ENCODE results near the gene ANKRD31. TPM values are rescaled to one million over a fixed set of nuclear protein-coding genes. Genes with fewer than 3 reads are reported as not detected.

ANKRD31 gene
- total RNA-seq, 1 experiment from 2014 or later, result 0.15 TPM

DNA sequence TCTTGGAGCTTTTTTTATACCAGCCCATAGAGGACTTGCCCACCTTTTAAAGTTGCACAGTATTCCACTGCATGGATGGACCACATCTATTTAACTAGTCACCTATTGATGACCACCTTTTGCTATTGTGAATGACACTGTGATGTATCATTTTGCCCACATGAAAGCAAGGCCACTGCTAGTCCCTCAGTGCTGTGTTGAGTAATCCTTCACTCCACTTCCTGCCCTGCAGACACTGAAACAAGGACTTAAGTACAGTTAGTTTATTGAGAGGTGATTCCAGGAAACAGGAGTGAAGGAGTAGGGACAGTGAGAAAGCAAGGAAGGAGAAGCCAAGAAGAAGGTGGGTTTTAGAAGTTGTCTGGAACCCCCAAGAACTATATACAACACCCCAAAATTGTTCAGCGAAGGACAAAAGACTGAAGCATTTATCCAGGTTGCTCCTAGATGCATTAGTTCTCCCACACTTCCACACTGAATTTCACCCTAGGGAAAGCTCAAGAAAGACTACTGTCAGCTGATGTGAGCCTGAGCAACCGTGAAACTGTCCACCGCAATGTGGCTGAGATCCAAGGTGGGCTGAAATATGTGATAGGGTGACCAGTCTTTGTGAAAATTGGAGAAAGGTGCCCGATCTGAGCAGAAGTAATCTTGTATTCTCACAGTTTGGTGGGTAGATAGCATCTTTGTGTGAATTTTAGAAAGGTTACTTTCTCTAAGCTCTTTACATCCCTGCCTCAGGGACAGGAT is 45.2 kb upstream of the ANKRD31 start:
- TF ChIP-seq, protein P1, sequence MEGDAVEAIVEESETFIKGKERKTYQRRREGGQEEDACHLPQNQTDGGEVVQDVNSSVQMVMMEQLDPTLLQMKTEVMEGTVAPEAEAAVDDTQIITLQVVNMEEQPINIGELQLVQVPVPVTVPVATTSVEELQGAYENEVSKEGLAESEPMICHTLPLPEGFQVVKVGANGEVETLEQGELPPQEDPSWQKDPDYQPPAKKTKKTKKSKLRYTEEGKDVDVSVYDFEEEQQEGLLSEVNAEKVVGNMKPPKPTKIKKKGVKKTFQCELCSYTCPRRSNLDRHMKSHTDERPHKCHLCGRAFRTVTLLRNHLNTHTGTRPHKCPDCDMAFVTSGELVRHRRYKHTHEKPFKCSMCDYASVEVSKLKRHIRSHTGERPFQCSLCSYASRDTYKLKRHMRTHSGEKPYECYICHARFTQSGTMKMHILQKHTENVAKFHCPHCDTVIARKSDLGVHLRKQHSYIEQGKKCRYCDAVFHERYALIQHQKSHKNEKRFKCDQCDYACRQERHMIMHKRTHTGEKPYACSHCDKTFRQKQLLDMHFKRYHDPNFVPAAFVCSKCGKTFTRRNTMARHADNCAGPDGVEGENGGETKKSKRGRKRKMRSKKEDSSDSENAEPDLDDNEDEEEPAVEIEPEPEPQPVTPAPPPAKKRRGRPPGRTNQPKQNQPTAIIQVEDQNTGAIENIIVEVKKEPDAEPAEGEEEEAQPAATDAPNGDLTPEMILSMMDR (conservative IDR thresholded peaks at IDR 0.05; ENCODE audit: low read depth, low read length), result no peak
- no peak overlapping the region for H3K27ac ChIP-seq (ENCODE audit: low read depth, low read length, poor library complexity, severe bottlenecking)
- POLR2A ChIA-PET (ENCODE audit: low non-redundant PET), result interaction anchor here (0.6 kb wide), 1 partner anchor 40 kb away, joined by 3 read pairs; no protein-coding TSS in a partner anchor
- no peaks in the 10 kb centered on the region for H3K4me1 ChIP-seq (ENCODE audit: insufficient read depth, low read length, poor library complexity, severe bottlenecking)
- intact Hi-C loops (cut with micrococcal nuclease; ENCODE audit: unreplicated experiment), result no loop called here
- H3K9me3 ChIP-seq (ENCODE audit: low read depth, low read length, poor library complexity, severe bottlenecking), result no peaks in the 10 kb centered on the region
- DNase-seq (ENCODE audit: low spot score), result no peak
- H3K36me3 ChIP-seq (ENCODE audit: insufficient read depth, low read length, poor library complexity, severe bottlenecking), result no peaks in the 10 kb centered on the region
- BruUV-seq (replicated peaks), result no TSS peak
- no peaks in the 10 kb centered on the region for H3K27me3 ChIP-seq (replicated peaks; ENCODE audit: insufficient read depth, low read depth, low read length, poor library complexity)
- CTCF ChIA-PET, result no interaction called here
- H3K4me3 ChIP-seq (ENCODE audit: low read depth, low read length, poor library complexity, severe bottlenecking), result no peak overlapping the region

DNA sequence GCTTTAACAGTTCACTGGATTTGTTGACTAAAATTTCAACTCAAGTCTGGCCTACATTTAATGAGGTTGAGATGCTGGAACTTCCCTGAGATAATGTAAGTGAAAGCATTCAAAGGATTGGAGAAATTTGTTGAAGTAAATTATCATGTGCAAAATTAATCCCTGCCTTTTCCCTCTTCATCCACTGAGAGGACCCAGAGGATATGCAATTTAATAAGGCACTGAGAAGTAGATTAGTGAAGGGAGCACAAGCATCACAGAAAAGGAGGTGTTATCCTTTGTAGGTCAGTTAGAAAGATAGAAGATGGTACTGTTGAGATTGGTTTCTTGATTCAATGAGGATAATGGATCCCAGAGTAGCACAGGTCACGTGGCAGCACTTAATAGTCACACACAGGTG is 42.6 kb upstream of the ANKRD31 start:
- intact Hi-C loops (cut with micrococcal nuclease; ENCODE audit: unreplicated experiment), result no loop called here
- no peaks in the 10 kb centered on the region for H3K36me3 ChIP-seq (ENCODE audit: insufficient read depth, low read length, poor library complexity, severe bottlenecking)
- ChIA-PET CTCF (interaction anchor here (0.6 kb wide), 1 partner anchor 1295 kb away, joined by 3 read pairs; no protein-coding TSS in a partner anchor), POLR2A (ENCODE audit: low non-redundant PET) (no interaction called here)
- H3K27me3 ChIP-seq (replicated peaks; ENCODE audit: insufficient read depth, low read depth, low read length, poor library complexity), result no peaks in the 10 kb centered on the region
- no peak overlapping the region for H3K4me3 ChIP-seq (ENCODE audit: low read depth, low read length, poor library complexity, severe bottlenecking)
- H3K27ac ChIP-seq (ENCODE audit: low read depth, low read length, poor library complexity, severe bottlenecking), result no peak overlapping the region
- TF ChIP-seq, protein P1 (conservative IDR thresholded peaks at IDR 0.05; ENCODE audit: low read depth, low read length), result no peak
- no peak for TF ChIP-seq EZH2 (IDR thresholded peaks at IDR 0.05; ENCODE audit: borderline replicate concordance, low read depth, low read length, poor library complexity, severe bottlenecking)
- no peaks in the 10 kb centered on the region for H3K4me1 ChIP-seq (ENCODE audit: insufficient read depth, low read length, poor library complexity, severe bottlenecking)
- no TSS peak for BruUV-seq (replicated peaks)
- no peaks in the 10 kb centered on the region for H3K9me3 ChIP-seq (ENCODE audit: low read depth, low read length, poor library complexity, severe bottlenecking)
- no peak for DNase-seq (ENCODE audit: low spot score)

DNA sequence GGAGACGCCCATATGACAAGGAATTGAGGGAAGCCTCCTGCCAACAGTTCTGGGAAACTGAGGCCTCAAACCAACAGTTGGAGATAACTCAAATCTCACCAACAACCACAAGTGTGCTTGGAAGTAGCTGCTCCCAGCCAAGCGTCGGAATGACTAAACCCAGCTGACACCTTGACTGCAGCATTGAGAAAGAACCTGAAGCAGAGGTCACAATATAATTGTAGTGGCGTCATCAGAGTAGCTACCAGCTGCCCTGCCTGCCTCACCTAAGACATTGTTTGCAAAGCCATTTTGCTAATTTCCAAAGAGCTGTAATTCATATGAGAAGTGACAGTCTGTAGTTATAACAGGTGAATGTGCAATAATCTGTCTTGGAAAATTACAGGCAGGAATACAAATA is 40.8 kb upstream of the ANKRD31 start:
- intact Hi-C loops (cut with micrococcal nuclease; ENCODE audit: unreplicated experiment), result no loop called here
- TF ChIP-seq, protein P1 (conservative IDR thresholded peaks at IDR 0.05; ENCODE audit: low read depth, low read length), result no peak
- no peak for TF ChIP-seq EZH2 (IDR thresholded peaks at IDR 0.05; ENCODE audit: borderline replicate concordance, low read depth, low read length, poor library complexity, severe bottlenecking)
- no peak overlapping the region for H3K27ac ChIP-seq (ENCODE audit: low read depth, low read length, poor library complexity, severe bottlenecking)
- H3K36me3 ChIP-seq (ENCODE audit: insufficient read depth, low read length, poor library complexity, severe bottlenecking), result no peaks in the 10 kb centered on the region
- no peak for DNase-seq (ENCODE audit: low spot score)
- no TSS peak for BruUV-seq (replicated peaks)
- ChIA-PET POLR2A (ENCODE audit: low non-redundant PET) (no interaction called here), CTCF (no interaction called here)
- H3K4me3 ChIP-seq (ENCODE audit: low read depth, low read length, poor library complexity, severe bottlenecking), result no peak overlapping the region
- no peaks in the 10 kb centered on the region for H3K27me3 ChIP-seq (replicated peaks; ENCODE audit: insufficient read depth, low read depth, low read length, poor library complexity)
- no peaks in the 10 kb centered on the region for H3K9me3 ChIP-seq (ENCODE audit: low read depth, low read length, poor library complexity, severe bottlenecking)
- no peaks in the 10 kb centered on the region for H3K4me1 ChIP-seq (ENCODE audit: insufficient read depth, low read length, poor library complexity, severe bottlenecking)

Data from A673 (cell line).